ENCODE measurements around the gene DLK2.

DNA sequence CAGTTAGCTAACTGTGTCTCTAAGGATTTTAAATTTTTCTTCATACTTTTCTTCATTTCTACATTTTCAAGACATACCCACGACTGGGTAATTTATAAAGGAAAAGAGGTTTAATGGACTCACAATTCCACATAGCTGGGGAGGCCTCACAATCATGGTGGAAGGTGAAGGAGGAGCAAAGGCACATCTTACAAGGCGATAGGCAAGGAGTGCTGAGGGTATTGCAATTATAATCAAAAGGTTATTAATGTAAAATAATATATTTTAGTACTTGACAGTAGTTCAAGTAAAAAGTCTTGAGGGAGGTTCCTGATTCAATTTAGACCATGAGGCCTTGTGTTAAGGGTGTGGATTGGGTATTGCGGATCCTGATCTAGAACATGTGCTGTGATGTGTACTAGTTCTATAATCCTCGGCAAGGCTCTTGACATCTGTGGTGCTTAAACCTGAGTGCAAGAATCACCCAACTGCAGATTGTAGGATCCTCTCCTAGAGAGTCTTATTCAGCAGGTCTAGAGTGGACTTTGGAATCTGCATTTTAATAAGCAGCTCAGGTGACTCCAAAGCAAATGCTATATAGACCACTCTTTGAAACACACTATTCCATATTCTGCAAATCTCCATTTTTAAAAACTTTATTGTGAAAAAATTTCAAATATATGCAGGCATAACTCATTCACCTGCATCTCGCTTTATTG is 35.2 kb downstream of the DLK2 start:
- TF ChIP-seq, protein P1, sequence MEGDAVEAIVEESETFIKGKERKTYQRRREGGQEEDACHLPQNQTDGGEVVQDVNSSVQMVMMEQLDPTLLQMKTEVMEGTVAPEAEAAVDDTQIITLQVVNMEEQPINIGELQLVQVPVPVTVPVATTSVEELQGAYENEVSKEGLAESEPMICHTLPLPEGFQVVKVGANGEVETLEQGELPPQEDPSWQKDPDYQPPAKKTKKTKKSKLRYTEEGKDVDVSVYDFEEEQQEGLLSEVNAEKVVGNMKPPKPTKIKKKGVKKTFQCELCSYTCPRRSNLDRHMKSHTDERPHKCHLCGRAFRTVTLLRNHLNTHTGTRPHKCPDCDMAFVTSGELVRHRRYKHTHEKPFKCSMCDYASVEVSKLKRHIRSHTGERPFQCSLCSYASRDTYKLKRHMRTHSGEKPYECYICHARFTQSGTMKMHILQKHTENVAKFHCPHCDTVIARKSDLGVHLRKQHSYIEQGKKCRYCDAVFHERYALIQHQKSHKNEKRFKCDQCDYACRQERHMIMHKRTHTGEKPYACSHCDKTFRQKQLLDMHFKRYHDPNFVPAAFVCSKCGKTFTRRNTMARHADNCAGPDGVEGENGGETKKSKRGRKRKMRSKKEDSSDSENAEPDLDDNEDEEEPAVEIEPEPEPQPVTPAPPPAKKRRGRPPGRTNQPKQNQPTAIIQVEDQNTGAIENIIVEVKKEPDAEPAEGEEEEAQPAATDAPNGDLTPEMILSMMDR (IDR thresholded peaks at IDR 0.05; ENCODE audit: low read depth, low read length, poor library complexity, severe bottlenecking): no peak
- no peak for TF ChIP-seq EZH2phosphoT487 (IDR thresholded peaks at IDR 0.05; ENCODE audit: borderline replicate concordance, low read length)
